RCC 7860 (cell line): ENCODE measurements around the gene SPATA12.
"Not testable (repeated sequence)": the region's sequence is repeated elsewhere in the genome, so short reads cannot be mapped to it uniquely, and the experiment has no call there.

Source experiments
- DNase-seq: peaks from one replicate; pipeline ENCODE4 v3.0.0-alpha.2; 2015; ENCODE audit warnings: low spot score
- FAIRE-seq: peaks from 2 replicates; lab custom pipeline; 2012; peaks lifted over from hg19 to GRCh38; lab: Jason Lieb, UNC

The SPATA12 gene

DNA sequence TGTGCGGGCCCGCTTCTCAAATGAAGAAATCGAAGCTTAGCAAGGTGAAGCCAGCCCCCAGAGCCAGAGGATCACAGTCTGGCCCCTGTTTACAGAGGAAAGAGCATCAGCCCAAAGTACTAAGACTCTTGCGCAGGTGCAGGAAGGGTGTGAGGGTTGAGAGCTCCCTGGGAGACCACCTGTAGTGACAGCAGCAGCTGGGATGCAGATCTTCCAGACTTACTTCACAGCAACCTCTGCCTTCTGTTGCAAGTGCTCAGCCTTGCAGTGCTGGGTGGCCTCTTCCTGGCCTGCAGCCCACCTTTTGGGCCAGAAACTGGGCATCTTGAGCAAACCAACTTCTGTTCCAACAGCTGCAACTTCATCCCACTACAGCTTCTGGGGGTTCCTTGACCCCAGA lies 19.7 kb downstream of the SPATA12 start:
- DNase-seq (no peak), FAIRE-seq (no peak)

DNA sequence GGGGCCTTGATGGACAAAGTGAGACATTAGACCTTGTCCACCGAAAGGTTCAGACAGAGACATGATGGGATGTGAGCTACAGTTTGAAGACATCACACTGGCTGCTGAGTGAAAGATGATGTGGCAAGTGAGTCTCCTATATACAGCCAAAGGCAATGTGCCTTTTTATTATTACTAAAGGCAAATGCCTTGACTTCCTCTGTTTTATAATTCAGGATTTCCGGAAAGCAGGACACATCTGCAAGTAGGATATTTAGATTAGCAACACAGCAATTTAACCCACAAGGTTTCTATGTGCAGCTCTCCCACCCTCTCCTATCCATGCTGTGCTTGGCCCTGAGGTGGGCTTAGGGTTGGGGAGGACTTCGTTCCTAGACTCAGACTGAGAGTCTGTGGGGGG lies 20.7 kb downstream of the SPATA12 start:
- DNase-seq (no peak), FAIRE-seq (no peak)

DNA sequence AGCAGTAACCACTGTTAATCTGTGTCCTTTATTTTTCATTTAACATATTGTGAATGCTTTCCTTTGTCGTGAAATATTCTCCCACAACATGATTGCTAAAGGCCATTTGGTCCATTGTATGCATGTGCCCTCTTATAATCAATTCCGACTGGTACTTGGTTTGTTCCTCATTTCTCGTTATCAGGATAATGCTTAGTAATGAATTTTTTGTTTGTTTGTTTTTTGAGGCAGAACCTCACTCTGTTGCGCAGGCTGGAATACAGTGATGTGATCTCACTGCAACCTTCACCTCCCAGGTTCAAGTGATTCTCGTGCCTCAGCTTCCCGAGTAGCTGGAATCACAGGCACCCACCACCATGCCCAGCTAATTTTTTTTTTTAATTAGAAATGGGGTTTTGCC lies 22.0 kb downstream of the SPATA12 start:
- FAIRE-seq (no peak), DNase-seq (no peak)

DNA sequence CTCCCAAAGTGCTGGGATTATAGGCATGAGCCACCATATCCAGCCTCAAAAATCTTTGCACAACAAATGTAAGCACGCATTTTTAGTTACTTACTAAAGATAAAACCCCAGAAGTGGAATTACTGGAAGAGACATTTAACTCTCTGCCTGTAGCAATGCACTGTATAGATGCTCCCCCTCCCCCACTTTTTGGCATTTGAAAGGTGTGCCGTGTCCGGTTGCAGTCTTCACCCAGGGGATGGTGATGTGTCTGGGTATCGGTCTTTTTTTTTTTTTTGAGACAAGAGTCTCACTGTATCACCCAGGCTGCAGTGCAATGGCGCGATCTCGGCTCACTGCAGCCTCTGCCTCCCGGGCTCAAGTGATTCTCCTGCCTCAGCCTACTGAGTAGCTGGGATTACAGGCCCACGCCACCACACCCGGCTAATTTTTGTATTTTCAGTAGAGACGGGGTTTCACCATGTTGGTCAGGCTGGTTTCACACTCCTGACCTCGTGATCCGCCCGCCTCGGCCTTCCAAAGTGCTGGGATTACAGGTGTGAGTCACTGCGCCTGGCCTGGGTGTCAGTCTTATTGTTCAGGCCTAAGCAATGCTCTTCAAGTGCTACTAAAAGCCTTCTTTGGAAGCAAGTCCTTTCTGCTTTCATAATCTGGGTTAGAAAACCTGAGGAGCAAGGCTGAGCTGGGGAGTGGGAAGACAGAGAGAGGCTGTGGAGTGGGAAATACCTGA lies 23.0 kb downstream of the SPATA12 start:
- not testable (repeated sequence) for FAIRE-seq

DNA sequence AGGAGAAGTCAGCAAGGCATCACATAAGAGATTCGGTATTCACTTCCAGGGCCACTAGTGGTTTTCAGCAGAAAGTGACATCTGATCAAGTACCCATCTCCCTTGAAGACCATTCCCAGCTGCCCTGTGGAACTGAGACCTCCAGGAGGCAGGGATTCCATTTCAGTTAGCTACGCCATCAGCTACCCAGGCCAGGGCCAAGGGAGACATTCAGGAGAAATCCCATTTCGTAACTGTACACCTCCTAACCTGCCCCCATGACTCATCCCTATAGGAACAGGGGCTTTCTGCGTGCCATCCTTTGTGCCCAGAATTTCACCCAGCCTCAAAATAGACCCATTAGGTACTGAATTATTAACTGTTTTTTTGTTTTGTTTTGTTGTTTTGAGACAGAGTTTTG lies 24.7 kb downstream of the SPATA12 start:
- FAIRE-seq (no peak), DNase-seq (no peak)

More for the DNA sequence above, 23.0 kb downstream of the SPATA12 start:
- DNase-seq: not testable (repeated sequence)

DNA sequence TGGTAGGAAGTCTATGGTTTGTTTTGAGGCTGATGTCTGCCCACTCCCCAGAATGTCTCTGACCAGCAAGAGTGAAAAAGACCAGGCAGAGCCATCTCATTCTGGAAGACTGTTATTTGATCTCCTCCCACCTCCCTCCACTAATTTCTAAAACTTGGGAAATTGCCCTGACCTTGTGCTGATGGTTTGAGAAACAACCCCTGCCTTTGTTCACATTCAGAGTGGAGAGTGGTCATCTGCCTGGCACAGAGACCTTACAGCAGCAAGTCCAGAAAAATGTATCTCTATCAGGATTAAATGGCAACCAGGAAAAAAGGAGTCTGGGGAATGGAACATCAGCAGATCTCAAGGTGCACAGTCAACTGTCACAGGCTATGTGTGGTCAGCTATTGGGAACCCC lies 25.7 kb downstream of the SPATA12 start:
- FAIRE-seq (no peak), DNase-seq (no peak)

DNA sequence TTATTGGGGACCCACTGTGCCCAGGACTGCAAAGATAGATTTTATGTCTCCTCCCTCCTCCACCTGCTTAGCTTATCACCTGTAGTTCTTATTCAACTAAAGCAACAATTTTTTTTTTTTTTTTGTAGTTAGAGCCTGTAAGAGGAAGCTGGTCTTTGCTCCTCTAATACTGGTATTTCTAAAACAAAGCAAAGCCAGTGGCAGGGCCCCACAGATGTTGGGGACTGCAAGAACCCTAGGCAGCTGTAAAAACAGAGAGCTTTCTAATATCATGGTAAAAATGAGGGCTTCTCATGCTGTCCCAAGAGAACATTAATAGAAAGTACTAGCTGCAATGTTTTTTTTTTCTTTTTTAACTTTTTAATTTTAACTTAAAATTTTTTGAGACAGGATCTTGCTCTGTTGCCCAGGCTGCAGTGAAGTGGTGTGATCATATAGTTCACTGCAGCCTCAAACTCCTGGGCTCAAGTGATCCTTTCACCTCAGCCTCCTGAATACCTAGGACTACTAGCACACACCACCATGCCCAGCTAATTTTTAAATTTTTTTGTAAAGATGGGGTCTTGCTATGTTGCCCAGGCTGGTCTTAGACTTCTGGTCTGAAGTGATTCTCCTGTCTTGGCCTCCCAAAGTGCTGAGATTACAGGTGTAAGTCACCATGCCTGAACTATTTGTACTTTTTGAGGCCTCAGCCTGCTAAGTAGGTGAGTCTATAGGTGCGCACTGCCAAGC lies 27.1 kb downstream of the SPATA12 start:
- DNase-seq: no peak
- no peak for FAIRE-seq

DNA sequence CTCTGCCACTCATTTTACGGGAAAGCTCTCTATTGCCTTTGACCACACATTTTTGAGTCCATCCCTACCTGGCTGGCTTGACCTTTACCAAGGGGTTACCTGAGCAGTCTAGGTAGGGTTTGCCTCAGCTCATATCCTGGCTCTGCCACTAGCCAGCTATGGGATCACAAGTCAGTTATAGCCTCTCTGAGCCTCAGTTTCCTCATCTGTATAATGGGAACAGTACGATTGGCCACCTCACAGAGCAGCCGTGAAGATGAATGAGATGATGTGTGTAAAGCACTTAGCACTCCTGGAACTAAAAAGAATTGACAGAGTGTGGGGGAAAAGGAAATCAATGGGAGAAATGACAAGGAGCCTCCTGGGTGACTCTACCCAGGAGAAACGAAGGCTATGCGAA lies 28.0 kb downstream of the SPATA12 start:
- FAIRE-seq (no peak), DNase-seq (no peak)

DNA sequence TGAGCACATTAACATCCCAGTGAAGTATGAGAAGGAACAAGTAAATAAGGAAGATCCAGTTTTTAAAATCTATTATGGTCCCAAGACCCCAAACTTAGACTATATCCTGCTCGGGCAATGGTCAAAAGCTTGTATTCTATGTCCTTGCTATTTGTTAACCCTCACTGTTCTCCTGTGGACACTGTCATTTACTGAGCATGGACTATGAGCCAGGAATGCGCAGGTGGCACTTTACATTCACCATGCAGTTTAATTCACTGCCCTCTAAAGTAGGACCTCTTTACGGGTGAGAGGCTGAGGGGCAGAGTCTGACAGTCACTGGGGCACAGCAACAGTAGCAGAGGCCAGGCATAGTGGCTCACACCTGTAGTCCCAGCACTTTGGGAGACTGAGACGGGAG lies 28.6 kb downstream of the SPATA12 start:
- no peak for FAIRE-seq

DNA sequence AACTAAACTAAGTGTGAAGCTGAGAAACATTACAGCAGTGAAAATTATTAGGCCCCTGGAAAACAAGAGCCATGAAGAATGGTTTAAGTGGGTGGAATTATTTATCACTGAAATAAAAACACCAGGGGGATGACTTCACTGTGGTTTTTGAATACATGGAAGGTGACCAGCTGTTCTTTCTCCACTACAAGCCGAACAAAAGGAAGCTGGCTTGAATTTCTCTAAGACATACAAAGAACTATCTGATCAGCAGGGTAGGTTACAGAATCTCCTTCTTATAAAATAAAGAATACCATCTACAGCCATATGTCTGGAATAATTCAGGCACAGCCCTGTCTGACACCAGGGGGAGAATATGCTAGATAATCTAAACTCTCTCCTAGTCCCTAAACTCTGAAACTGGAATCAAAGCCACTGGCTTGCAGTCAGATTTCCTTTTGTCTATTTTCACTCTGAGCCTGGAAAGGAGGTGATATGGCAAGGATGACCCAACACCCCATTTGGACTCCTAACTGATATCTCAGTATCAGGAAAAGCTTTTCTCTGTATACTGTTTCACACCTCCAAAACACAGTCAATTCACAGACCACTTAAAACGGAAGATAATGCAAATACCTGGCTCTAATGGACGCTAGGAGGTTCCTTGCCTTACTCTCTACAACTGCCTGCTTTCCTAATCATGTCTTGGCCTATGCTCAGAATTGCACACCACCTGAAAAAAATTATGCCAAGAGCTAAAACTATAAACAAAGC lies 31.2 kb downstream of the SPATA12 start:
- no peak for DNase-seq
- FAIRE-seq: no peak

More for the DNA sequence above, 28.6 kb downstream of the SPATA12 start:
- DNase-seq: no peak

DNA sequence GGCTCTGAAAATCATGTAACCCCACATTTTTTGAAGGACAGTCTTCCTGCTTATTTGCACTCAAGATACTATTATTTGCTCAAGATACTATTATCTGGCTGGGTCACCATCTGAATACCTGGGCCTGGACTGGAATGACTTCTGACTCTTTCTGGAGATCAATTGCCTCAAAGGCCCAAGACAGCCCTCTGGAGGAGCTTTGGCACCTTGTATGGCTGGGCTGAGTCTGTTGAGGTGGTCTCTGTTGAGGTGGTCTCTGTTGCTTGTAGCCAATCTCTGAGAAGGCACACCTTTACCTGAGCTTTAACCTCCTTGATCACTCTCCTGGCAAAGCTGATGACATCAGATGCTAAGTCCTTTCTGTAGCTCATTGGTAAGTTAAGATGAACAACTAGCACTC lies 33.0 kb downstream of the SPATA12 start:
- FAIRE-seq (no peak), DNase-seq (no peak)

DNA sequence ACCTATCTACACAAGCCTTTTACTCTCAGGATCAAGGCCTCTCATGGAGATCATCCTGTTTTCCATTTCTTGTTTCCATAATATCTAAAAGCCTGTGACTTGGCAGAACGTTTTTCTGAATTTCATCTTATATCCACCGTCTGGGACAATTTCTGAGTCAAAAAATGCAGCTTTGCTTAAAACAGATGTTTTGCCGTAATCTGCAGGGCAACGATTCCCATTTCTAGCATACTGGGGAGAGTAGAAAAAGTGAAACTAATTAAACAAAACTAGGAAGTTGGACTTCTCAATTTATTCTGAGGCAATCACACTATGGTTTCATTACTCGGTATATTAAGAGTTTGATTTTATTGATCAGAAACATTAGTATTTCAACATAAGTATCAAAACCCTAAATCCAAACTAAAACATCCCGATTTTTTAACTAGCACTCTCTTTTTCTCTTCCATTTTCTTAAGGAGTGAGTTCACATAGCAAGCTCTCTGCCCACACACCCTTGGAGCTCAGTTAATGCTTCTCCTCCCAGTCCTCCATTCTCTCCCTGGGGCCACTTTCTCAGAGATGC lies 33.6 kb downstream of the SPATA12 start:
- no peak for FAIRE-seq

DNA sequence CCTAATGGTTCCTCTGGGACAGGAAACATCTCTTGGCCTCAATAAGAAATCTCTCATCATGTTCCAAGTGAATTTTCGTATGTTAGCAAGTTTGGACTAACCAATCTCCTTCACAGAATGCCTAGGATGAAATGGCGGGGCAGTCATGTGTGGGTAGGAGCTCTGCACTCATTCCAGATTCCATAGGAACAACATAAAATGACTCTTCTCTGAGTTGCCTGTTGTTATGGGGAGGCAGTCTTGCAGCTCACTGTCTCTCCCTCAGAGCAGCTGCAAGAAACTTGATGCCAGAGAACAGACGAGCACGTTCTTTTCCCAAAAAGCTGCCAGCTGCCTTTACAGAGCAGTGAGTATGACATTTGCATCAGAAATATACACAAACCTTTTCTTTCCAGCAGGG lies 34.1 kb downstream of the SPATA12 start:
- DNase-seq: no peak
- no peak for FAIRE-seq

More for the DNA sequence above, 33.6 kb downstream of the SPATA12 start:
- DNase-seq: no peak

DNA sequence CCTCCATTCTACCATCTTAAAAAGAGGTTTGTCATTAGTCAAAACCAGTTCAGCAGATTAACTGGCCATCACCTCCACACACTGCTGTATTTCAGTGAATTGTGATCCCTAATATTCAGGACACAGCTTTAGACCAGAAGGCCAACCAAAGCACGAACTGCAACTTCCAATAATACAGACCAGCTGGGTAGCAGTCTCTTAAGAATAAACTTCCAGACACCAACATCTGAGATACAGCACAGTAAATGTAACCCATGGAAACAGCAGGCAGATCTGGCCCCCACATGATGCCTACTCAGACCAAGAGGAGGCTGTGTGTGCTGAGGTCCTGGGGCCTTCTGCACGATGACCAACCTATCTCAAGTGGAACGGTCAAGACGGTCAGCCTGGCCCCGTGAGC lies 34.9 kb downstream of the SPATA12 start:
- FAIRE-seq (no peak), DNase-seq (no peak)

DNA sequence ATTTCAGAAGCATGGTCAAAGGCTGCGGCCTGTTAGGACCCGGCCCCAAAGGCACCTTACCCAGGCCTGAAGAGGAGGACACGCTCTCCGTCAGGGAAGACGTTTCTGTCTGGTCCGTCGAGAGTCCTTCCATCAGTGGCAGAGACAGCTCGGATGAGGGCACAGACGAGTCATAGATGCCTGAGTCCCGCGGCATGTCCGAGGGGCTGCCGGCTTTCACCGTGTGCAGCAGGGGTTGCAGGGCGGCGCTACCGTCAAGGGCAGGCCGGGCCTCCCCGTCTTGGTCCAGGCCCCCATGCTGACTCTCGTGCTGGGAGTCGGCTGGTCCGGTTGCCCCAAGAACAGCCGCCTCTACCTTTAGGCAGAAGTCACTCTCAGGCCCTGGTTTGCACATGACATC lies 37.1 kb downstream of the SPATA12 start:
- FAIRE-seq (no peak), DNase-seq (no peak)

DNA sequence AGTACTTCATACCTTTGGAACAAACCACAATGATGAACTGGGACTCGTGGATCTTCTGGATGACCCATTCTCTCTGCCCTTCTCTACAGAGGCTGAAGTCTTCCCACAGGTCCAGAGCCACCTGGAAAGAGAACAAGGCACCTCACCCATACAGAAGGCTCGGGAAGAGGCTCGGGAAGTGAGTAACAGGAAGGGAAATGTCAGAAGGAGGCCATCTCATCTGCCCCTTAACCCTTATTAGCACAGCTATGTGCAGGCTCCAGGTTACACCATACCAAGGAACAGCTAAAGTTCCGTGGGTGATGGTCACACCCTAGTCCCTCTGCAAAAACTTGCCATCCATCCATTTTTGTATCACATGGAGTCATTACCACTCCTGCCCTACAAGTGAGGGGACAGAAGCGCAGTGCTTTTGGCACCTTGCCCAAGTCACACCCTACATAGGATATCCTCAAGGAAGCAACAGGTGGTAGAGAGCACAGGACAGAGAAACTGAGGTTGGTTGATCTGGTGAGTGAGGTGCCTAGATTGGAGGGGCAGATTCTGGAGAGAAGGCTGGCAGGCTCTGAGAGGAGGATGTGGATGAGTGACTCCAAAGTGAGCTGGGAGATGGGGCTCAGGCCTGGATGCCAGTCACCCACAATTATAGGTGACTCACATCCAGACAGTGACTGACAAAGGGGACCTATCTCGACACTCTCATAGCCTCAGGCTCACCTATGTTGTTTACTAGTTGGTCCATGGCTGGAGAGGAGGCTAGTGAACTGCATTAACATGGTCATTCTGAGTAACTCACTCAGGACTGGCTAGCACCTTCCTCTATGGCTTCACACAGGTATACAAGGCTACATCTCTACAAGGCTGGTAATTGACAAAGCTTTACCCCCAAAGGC lies 38.2 kb downstream of the SPATA12 start:
- DNase-seq (no peak), FAIRE-seq (no peak)

DNA sequence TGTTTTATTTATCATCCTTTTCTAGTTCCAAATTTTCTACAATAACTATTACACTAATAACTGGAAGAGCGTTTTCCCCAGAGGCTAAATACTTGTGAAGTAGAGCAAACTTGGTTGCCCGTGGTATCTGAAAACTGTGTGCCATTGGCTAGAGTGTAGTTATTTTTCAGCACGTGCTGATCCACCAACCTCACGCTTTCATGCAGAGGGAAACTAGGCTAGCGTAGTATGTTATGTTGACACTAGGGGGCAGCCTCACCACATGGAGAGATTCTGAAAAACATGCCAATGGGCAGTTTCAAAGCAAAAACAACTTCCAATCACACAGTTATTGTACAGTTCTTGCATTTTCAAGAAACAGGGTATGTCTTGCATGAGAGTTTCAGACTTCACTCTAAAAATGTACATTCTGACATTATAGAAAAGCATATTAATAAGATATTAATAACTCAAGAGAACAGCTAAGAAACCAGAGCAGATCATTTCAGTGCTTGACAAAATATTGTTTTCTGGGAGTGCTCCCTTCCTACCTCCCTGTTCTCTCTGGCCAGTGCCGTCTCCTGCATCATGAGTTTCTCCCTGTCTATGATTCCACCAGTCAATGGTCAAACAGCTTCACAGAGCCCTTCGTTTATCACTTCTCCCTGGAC lies 39.7 kb downstream of the SPATA12 start:
- DNase-seq (peak; percentile 31), FAIRE-seq (peak; percentile 52)

DNA sequence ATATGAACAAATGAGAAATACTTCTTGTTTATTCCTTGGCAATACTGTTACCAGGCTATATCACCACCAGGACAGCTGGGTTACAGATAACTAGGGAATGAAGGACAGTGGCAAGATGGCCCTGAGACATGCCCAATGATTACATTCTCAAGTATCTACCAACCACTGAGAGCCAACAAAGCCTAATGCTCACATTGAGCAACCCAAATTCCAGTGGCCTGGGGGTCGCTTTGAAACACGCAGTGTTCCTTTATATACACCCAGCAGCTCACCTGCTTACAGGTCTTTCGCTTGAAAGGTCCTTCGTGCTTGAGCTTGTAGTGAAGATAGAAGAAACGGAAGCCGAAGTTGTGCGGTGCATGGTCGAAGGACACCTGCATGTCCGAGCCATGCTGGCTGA lies 45.1 kb downstream of the SPATA12 start:
- DNase-seq (no peak), FAIRE-seq (no peak)

DNA sequence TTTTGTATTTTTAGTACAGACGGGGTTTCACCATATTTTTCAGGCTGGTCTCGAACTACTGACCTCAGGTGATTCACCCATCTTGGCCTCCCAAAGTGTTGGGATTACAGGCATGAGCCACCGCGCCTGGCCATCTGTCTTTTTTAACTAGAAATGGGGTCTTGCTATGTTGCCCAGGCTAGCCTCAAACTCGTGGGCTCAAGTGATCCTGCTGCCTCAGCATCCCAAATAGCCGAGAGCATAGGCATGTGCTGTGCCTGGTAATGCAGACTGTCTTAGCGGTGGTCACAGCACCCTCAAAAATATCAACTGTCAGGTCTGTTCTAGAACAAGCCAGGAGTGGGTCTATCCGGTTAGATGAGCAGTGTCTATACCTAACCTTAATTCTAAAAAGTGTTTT lies 48.2 kb downstream of the SPATA12 start:
- no peak for FAIRE-seq

More for the DNA sequence above, 48.2 kb downstream of the SPATA12 start:
- DNase-seq: no peak
